ENCODE measurements around the gene TLK2.
"Not testable (repeated sequence)": the region's sequence is repeated elsewhere in the genome, so short reads cannot be mapped to it uniquely, and the experiment has no call there.

Gene TLK2

GRCh38 chr17:62611728-62612127, 133.1 kb downstream of the TLK2 start:
- Histone ChIP-seq H3K27ac (ENCODE audit: low read length) (no peak overlapping the region), H3K4me1 (ENCODE audit: control insufficient read depth, low read depth, low read length) (no peaks in the 10 kb centered on the region), H3K4me3 (ENCODE audit: low read length) (no peak overlapping the region), H3K27me3 (ENCODE audit: control insufficient read depth, insufficient read depth, low read length) (no peaks in the 10 kb centered on the region), H3K36me3 (ENCODE audit: control insufficient read depth, low read depth, low read length) (peaks cover 51% of the 10 kb centered on the region), H3K9ac (ENCODE audit: low read length) (no peak overlapping the region), H3K9me3 (ENCODE audit: control insufficient read depth, low read depth, low read length) (no peaks in the 10 kb centered on the region)

GRCh38 chr17:62612289-62612688, 133.7 kb downstream of the TLK2 start:
- not testable (repeated sequence) for H3K9ac ChIP-seq (ENCODE audit: low read length); H3K27me3 ChIP-seq (ENCODE audit: control insufficient read depth, insufficient read depth, low read length); H3K27ac ChIP-seq (ENCODE audit: low read length); H3K9me3 ChIP-seq (ENCODE audit: control insufficient read depth, low read depth, low read length); H3K4me1 ChIP-seq (ENCODE audit: control insufficient read depth, low read depth, low read length); H3K4me3 ChIP-seq (ENCODE audit: low read length)
- H3K36me3 ChIP-seq (ENCODE audit: control insufficient read depth, low read depth, low read length): peaks cover 48% of the 10 kb centered on the region

- not testable (repeated sequence) for H3K4me3 ChIP-seq (ENCODE audit: low read length); H3K27me3 ChIP-seq (ENCODE audit: control insufficient read depth, insufficient read depth, low read length); H3K27ac ChIP-seq (ENCODE audit: low read length); H3K9ac ChIP-seq (ENCODE audit: low read length); H3K9me3 ChIP-seq (ENCODE audit: control insufficient read depth, low read depth, low read length)
- Histone ChIP-seq H3K4me1 (ENCODE audit: control insufficient read depth, low read depth, low read length) (peaks cover 12% of the 10 kb centered on the region), H3K36me3 (ENCODE audit: control insufficient read depth, low read depth, low read length) (peaks cover 41% of the 10 kb centered on the region)
These were observed 134.5 kb downstream of the TLK2 start for GRCh38 chr17:62613095-62613494.

GRCh38 chr17:62614142-62614541, 135.5 kb downstream of the TLK2 start:
- peaks cover 31% of the 10 kb centered on the region for H3K36me3 ChIP-seq (ENCODE audit: control insufficient read depth, low read depth, low read length)
- H3K27me3 ChIP-seq (ENCODE audit: control insufficient read depth, insufficient read depth, low read length): no peaks in the 10 kb centered on the region
- no peak overlapping the region for H3K9ac ChIP-seq (ENCODE audit: low read length)
- peaks cover 13% of the 10 kb centered on the region for H3K4me1 ChIP-seq (ENCODE audit: control insufficient read depth, low read depth, low read length)
- H3K9me3 ChIP-seq (ENCODE audit: control insufficient read depth, low read depth, low read length): no peaks in the 10 kb centered on the region
- no peak overlapping the region for H3K27ac ChIP-seq (ENCODE audit: low read length)
- H3K4me3 ChIP-seq (ENCODE audit: low read length): no peak overlapping the region

GRCh38 chr17:62615503-62615902, 136.9 kb downstream of the TLK2 start:
- Histone ChIP-seq H3K27ac (ENCODE audit: low read length) (no peak overlapping the region), H3K27me3 (ENCODE audit: control insufficient read depth, insufficient read depth, low read length) (no peaks in the 10 kb centered on the region), H3K4me1 (ENCODE audit: control insufficient read depth, low read depth, low read length) (peaks cover 13% of the 10 kb centered on the region), H3K36me3 (ENCODE audit: control insufficient read depth, low read depth, low read length) (peaks cover 18% of the 10 kb centered on the region), H3K9ac (ENCODE audit: low read length) (no peak overlapping the region), H3K9me3 (ENCODE audit: control insufficient read depth, low read depth, low read length) (no peaks in the 10 kb centered on the region), H3K4me3 (ENCODE audit: low read length) (no peak overlapping the region)

- H3K27me3 ChIP-seq (ENCODE audit: control insufficient read depth, insufficient read depth, low read length): no peaks in the 10 kb centered on the region
- H3K9me3 ChIP-seq (ENCODE audit: control insufficient read depth, low read depth, low read length): no peaks in the 10 kb centered on the region
- H3K4me1 ChIP-seq (ENCODE audit: control insufficient read depth, low read depth, low read length): peaks cover 13% of the 10 kb centered on the region
- no peak overlapping the region for H3K9ac ChIP-seq (ENCODE audit: low read length)
- no peak overlapping the region for H3K4me3 ChIP-seq (ENCODE audit: low read length)
- H3K36me3 ChIP-seq (ENCODE audit: control insufficient read depth, low read depth, low read length): peaks cover 5% of the 10 kb centered on the region
- H3K27ac ChIP-seq (ENCODE audit: low read length): no peak overlapping the region
These were observed 138.6 kb downstream of the TLK2 start for GRCh38 chr17:62616993-62617893.

- Histone ChIP-seq H3K4me1 (ENCODE audit: control insufficient read depth, low read depth, low read length) (peaks cover 13% of the 10 kb centered on the region), H3K36me3 (ENCODE audit: control insufficient read depth, low read depth, low read length) (peaks cover 4% of the 10 kb centered on the region), H3K9me3 (ENCODE audit: control insufficient read depth, low read depth, low read length) (no peaks in the 10 kb centered on the region), H3K27ac (ENCODE audit: low read length) (no peak overlapping the region), H3K27me3 (ENCODE audit: control insufficient read depth, insufficient read depth, low read length) (no peaks in the 10 kb centered on the region), H3K4me3 (ENCODE audit: low read length) (no peak overlapping the region), H3K9ac (ENCODE audit: low read length) (no peak overlapping the region)
These were observed 139.4 kb downstream of the TLK2 start for GRCh38 chr17:62617894-62618472.

GRCh38 chr17:62618647-62619416, 140.2 kb downstream of the TLK2 start:
- Histone ChIP-seq H3K36me3 (ENCODE audit: control insufficient read depth, low read depth, low read length) (peaks cover 4% of the 10 kb centered on the region), H3K9ac (ENCODE audit: low read length) (no peak overlapping the region), H3K27me3 (ENCODE audit: control insufficient read depth, insufficient read depth, low read length) (no peaks in the 10 kb centered on the region), H3K9me3 (ENCODE audit: control insufficient read depth, low read depth, low read length) (no peaks in the 10 kb centered on the region), H3K4me3 (ENCODE audit: low read length) (no peak overlapping the region), H3K27ac (ENCODE audit: low read length) (no peak overlapping the region), H3K4me1 (ENCODE audit: control insufficient read depth, low read depth, low read length) (peaks cover 13% of the 10 kb centered on the region)

GRCh38 chr17:62619417-62620155, 141.0 kb downstream of the TLK2 start:
- Histone ChIP-seq H3K27me3 (ENCODE audit: control insufficient read depth, insufficient read depth, low read length) (no peaks in the 10 kb centered on the region), H3K9me3 (ENCODE audit: control insufficient read depth, low read depth, low read length) (no peaks in the 10 kb centered on the region), H3K4me1 (ENCODE audit: control insufficient read depth, low read depth, low read length) (peaks cover 13% of the 10 kb centered on the region), H3K27ac (ENCODE audit: low read length) (no peak overlapping the region), H3K36me3 (ENCODE audit: control insufficient read depth, low read depth, low read length) (peaks cover 4% of the 10 kb centered on the region), H3K9ac (ENCODE audit: low read length) (no peak overlapping the region), H3K4me3 (ENCODE audit: low read length) (no peak overlapping the region)

GRCh38 chr17:62621223-62621622, 142.6 kb downstream of the TLK2 start:
- H3K36me3 ChIP-seq (ENCODE audit: control insufficient read depth, low read depth, low read length): no peaks in the 10 kb centered on the region
- H3K27ac ChIP-seq (ENCODE audit: low read length): no peak overlapping the region
- H3K27me3 ChIP-seq (ENCODE audit: control insufficient read depth, insufficient read depth, low read length): no peaks in the 10 kb centered on the region
- no peak overlapping the region for H3K9ac ChIP-seq (ENCODE audit: low read length)
- no peaks in the 10 kb centered on the region for H3K9me3 ChIP-seq (ENCODE audit: control insufficient read depth, low read depth, low read length)
- H3K4me3 ChIP-seq (ENCODE audit: low read length): no peak overlapping the region
- H3K4me1 ChIP-seq (ENCODE audit: control insufficient read depth, low read depth, low read length): peaks cover 13% of the 10 kb centered on the region

Measured in iPS-18a (cell line).